ENCODE measurements around the gene MPL. TPM values are rescaled to one million over a fixed set of nuclear protein-coding genes. Genes with fewer than 3 reads are reported as not detected.

MPL gene
- total and polyA plus RNA-seq, 10 of the 15 experiments (the other 5 are each of a cell fraction or from before 2014, with no cell fraction given): not detected

DNA sequence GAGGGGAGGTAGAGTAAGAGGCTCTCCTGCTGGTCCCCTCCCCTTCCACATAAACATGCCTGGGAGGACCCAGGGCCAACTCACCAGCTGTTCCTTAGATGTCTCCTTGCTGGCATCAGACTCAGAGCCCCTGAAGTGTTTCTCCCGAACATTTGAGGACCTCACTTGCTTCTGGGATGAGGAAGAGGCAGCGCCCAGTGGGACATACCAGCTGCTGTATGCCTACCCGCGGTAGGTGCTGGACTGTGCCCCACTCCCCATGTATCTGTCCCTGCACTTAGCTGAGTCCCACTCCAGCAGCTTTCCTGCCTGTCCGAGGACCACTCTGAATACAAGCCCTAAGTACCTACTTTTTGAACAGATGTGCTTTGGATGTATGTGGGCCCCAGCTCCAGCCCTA lies 383 bp downstream of the MPL start (continued):
- TF ChIP-seq, protein P1, sequence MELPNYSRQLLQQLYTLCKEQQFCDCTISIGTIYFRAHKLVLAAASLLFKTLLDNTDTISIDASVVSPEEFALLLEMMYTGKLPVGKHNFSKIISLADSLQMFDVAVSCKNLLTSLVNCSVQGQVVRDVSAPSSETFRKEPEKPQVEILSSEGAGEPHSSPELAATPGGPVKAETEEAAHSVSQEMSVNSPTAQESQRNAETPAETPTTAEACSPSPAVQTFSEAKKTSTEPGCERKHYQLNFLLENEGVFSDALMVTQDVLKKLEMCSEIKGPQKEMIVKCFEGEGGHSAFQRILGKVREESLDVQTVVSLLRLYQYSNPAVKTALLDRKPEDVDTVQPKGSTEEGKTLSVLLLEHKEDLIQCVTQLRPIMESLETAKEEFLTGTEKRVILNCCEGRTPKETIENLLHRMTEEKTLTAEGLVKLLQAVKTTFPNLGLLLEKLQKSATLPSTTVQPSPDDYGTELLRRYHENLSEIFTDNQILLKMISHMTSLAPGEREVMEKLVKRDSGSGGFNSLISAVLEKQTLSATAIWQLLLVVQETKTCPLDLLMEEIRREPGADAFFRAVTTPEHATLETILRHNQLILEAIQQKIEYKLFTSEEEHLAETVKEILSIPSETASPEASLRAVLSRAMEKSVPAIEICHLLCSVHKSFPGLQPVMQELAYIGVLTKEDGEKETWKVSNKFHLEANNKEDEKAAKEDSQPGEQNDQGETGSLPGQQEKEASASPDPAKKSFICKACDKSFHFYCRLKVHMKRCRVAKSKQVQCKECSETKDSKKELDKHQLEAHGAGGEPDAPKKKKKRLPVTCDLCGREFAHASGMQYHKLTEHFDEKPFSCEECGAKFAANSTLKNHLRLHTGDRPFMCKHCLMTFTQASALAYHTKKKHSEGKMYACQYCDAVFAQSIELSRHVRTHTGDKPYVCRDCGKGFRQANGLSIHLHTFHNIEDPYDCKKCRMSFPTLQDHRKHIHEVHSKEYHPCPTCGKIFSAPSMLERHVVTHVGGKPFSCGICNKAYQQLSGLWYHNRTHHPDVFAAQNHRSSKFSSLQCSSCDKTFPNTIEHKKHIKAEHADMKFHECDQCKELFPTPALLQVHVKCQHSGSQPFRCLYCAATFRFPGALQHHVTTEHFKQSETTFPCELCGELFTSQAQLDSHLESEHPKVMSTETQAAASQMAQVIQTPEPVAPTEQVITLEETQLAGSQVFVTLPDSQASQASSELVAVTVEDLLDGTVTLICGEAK (IDR thresholded peaks at IDR 0.05; ENCODE audit: borderline replicate concordance): no peak
- TF ChIP-seq POLR2AphosphoS2 (IDR thresholded peaks at IDR 0.05; ENCODE audit: low read depth, low read length) (no peak), SIX5 (IDR thresholded peaks at IDR 0.05; ENCODE audit: low read depth, low read length, severe bottlenecking) (no peak), ATF7 (IDR thresholded peaks at IDR 0.05; ENCODE audit: low read depth) (no peak), ZNF274 (IDR thresholded peaks at IDR 0.05; ENCODE audit: insufficient read depth, insufficient read length) (no peak), MEF2B (IDR thresholded peaks at IDR 0.05; ENCODE audit: partially characterized antibody, poor library complexity, severe bottlenecking) (no peak)

DNA sequence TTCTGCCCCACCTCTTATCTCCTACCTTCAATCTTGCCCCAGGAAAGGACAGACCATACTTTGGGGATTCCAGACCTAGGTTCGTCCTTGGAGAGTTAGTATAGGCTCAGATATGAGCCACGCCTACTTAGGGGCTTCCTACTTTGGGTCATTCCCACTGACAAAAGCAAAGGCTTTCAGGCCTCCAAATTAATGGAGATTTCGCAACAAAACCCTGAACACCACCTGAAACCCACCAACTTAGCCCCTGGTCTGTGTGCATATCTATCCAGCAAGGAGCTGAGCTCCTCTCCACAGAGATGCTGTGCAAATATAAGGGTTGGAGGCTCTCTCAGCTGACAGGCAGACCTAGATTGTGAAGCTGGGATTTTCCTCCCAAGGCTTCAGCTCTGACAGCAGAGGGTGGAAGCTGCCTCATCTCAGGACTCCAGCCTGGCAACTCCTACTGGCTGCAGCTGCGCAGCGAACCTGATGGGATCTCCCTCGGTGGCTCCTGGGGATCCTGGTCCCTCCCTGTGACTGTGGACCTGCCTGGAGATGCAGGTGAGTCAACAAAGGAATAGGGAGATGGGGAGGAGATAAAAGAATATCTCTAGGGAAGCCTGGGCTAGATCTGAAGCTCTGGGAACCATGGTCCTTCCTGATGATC lies 2.1 kb downstream of the MPL start:
- WGBS (ENCODE audit: insufficient coverage, insufficient replicate concordance, low lambda C conversion rate, missing lambda C conversion rate): 12% methylated on average over 6 of the region's 6 CpGs
- POLR2A ChIA-PET: interaction anchor here (0.6 kb wide), 1 partner anchor 52 kb away, joined by 3 read pairs; no protein-coding TSS in a partner anchor
- ATAC-seq: no peak
- DNase-seq (ENCODE audit: low read depth, low spot score): no peak
- no TSS peak for BruUV-seq (replicated peaks)
- H3K9me3 ChIP-seq (replicated peaks; ENCODE audit: control insufficient read depth, insufficient read depth, low read length): no peaks in the 10 kb centered on the region
- no peaks in the 10 kb centered on the region for H3K36me3 ChIP-seq (ENCODE audit: control insufficient read depth in 2 of 2, insufficient read depth in 2 of 2, low read length in 1 of 2)
- no peaks in the 10 kb centered on the region for H3K4me1 ChIP-seq (ENCODE audit: control insufficient read depth, insufficient read depth, low read length)
- H3K27me3 ChIP-seq (replicated peaks in 1 of 2; ENCODE audit: control insufficient read depth in 2 of 2, insufficient read depth in 2 of 2, low read length in 1 of 2): no peaks in the 10 kb centered on the region; a peak in 1 of 4 replicates
- H2AFZ ChIP-seq (ENCODE audit: control insufficient read depth, low read depth, low read length): no peak overlapping the region
- CTCF ChIA-PET: interaction anchor here (0.8 to 1.1 kb wide), 2 partner anchors 18 to 101 kb away, joined by 3 read pairs; no protein-coding TSS in a partner anchor
- SMC1A ChIA-PET (ENCODE audit: uncharacterized antibody, unreplicated experiment): interaction anchor here (0.9 to 1.4 kb wide), 2 partner anchors 10 to 45 kb away, joined by 3 to 4 read pairs; no protein-coding TSS in a partner anchor
- H3K4me3 ChIP-seq: no peak overlapping the region
- no peak overlapping the region for H3K4me2 ChIP-seq (ENCODE audit: control insufficient read depth, insufficient read depth)
- FAIRE-seq: no peak
- H3K27ac ChIP-seq (ENCODE audit: control insufficient read depth, insufficient read depth): no peak overlapping the region
- H3K79me2 ChIP-seq (ENCODE audit: control insufficient read depth, insufficient read depth, low read length): no peaks in the 10 kb centered on the region
- intact Hi-C loops (cut with micrococcal nuclease; ENCODE audit: unreplicated experiment): no loop called here
- H4K20me1 ChIP-seq (ENCODE audit: control insufficient read depth, insufficient read depth): no peaks in the 10 kb centered on the region
- in situ Hi-C loops (cut with MboI): no loop called here
- RAD21 ChIA-PET (ENCODE audit: unreplicated experiment): no interaction called here
- H3K9ac ChIP-seq (ENCODE audit: control insufficient read depth, insufficient read depth, low read length): no peak overlapping the region
- no peak for TF ChIP-seq ZNF622 (IDR thresholded peaks at IDR 0.05)
- TF ChIP-seq RAD21 (IDR thresholded peaks at IDR 0.05; ENCODE audit: insufficient read depth, low read depth, low read length): no peak
- TF ChIP-seq KLF5 (IDR thresholded peaks at IDR 0.05; ENCODE audit: partially characterized antibody): no peak
- no peak for TF ChIP-seq HDAC6 (IDR thresholded peaks at IDR 0.05; ENCODE audit: unreplicated experiment)
- no peak for TF ChIP-seq NFYB (IDR thresholded peaks at IDR 0.05; ENCODE audit: insufficient read depth, low read depth, low read length)
- TF ChIP-seq, protein P2, sequence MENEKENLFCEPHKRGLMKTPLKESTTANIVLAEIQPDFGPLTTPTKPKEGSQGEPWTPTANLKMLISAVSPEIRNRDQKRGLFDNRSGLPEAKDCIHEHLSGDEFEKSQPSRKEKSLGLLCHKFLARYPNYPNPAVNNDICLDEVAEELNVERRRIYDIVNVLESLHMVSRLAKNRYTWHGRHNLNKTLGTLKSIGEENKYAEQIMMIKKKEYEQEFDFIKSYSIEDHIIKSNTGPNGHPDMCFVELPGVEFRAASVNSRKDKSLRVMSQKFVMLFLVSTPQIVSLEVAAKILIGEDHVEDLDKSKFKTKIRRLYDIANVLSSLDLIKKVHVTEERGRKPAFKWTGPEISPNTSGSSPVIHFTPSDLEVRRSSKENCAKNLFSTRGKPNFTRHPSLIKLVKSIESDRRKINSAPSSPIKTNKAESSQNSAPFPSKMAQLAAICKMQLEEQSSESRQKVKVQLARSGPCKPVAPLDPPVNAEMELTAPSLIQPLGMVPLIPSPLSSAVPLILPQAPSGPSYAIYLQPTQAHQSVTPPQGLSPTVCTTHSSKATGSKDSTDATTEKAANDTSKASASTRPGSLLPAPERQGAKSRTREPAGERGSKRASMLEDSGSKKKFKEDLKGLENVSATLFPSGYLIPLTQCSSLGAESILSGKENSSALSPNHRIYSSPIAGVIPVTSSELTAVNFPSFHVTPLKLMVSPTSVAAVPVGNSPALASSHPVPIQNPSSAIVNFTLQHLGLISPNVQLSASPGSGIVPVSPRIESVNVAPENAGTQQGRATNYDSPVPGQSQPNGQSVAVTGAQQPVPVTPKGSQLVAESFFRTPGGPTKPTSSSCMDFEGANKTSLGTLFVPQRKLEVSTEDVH (IDR thresholded peaks at IDR 0.05; ENCODE audit: low read depth, partially characterized antibody): no peak
- no peak for TF ChIP-seq ASH2L (IDR thresholded peaks at IDR 0.05; ENCODE audit: borderline replicate concordance, low read depth)
- TF ChIP-seq NBN (IDR thresholded peaks at IDR 0.05): no peak
- TF ChIP-seq SUZ12 (IDR thresholded peaks at IDR 0.05; ENCODE audit: unreplicated experiment): no peak

All from GM12878 (cell line).